DMS53 (cell line): Measurements from ENCODE around the gene TWIST2.

Experiments used
- DNase-seq: peaks from one replicate; lab custom pipeline; 2025; lab: John Stamatoyannopoulos, UW

Gene TWIST2

DNA sequence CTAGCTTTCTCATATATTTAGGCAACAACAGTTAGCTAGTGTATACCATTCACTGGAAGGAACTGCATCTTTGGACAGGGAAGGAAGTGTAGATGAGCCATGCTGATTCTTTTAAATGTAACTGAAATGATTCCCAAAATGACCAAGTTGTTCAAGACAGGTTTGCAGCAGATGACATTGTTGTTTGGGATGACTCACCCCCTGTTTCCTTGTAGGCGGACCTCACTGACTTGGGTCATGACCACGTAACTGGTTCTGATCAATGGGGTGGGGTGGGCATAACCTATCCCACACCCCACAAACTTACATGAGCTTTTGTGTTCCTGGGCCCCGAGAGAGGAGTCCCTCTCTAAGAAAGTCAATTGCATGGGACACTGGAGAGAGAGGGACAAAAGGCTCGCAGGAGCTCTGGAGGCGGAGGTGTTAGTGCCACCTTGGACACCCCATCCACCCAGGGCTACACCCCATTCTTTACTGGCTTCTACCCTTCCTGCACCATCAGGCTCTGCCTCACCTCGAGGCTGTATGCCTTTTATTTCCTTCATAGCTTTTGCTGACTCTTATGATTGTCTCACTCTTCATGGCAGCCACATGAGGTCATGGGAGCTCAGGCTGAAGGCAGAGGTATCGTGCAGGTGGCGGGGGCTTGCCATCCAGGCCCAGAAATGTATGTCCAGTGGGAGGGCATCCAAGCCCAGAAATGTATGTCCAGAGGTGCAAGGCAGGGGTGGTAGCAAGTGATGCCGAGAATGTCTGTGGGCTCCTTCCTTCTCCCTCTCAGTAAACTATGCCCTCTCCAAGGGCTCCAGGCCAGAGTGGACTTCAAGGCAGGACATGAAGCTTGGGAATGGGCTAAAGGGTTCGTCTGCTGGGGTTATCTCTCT lies 108.0 kb downstream of the TWIST2 start:
- DNase-seq = no peak

- DNase-seq = no peak
Observed at GRCh38 chr2:238956676-238957075, 108.8 kb downstream of the TWIST2 start.
